Activated naive CD4-positive, alpha-beta T cell treated with anti-CD3 and anti-CD28 coated beads for 36 hours (primary cell): Measurements from ENCODE around the gene FOXF1. TPM values are rescaled to one million over a fixed set of nuclear protein-coding genes. Genes with fewer than 3 reads are reported as not detected.
A peak's percentile ranks its signal among the peaks of the same experiment; 100 is the strongest.

Experiments
- CTCF ChIA-PET: fragments of 350-600 bp; sonication (Branson Sonifier 250); formaldehyde crosslinking; loops from one replicate; lab custom pipeline; 2021; ENCODE audit warnings: antibody characterized with exemption; lab: Charles Lee
- DNase-seq: peaks from one replicate; pipeline ENCODE4 v3.0.0-alpha.2; 2020
- H3K27ac Mint-ChIP-seq: one replicate; pipeline ENCODE4 v1.8.0; 2021; ENCODE audit warnings: mild to moderate bottlenecking, mixed read lengths
- H3K27me3 Mint-ChIP-seq: one replicate; pipeline ENCODE4 v1.8.0; 2021; ENCODE audit warnings: low read depth, mixed read lengths
- H3K36me3 Mint-ChIP-seq: one replicate; pipeline ENCODE4 v1.8.0; 2021; ENCODE audit warnings: low read depth, mixed read lengths
- H3K4me1 Mint-ChIP-seq: one replicate; pipeline ENCODE4 v1.8.0; 2021; ENCODE audit warnings: low read depth, mixed read lengths
- H3K4me3 Mint-ChIP-seq: one replicate; pipeline ENCODE4 v1.8.0; 2021; ENCODE audit warnings: mild to moderate bottlenecking, moderate library complexity, mixed read lengths
- H3K9me3 Mint-ChIP-seq: one replicate; pipeline ENCODE4 v1.8.0; 2021; ENCODE audit warnings: mixed read lengths
- intact Hi-C: fragments of 100-400 bp; cut with micrococcal nuclease; formaldehyde crosslinking; loops from one replicate; pipeline ENCODE4 v1.15.1; 2023
- total RNA-seq, 2 experiments: library from RNA; stranded (reverse); gene quantifications; one replicate each; pipeline ENCODE4 v1.2.3, GENCODE V29; 2021

FOXF1 gene
- total RNA-seq, 2 experiments from 2014 or later: not detected

DNA sequence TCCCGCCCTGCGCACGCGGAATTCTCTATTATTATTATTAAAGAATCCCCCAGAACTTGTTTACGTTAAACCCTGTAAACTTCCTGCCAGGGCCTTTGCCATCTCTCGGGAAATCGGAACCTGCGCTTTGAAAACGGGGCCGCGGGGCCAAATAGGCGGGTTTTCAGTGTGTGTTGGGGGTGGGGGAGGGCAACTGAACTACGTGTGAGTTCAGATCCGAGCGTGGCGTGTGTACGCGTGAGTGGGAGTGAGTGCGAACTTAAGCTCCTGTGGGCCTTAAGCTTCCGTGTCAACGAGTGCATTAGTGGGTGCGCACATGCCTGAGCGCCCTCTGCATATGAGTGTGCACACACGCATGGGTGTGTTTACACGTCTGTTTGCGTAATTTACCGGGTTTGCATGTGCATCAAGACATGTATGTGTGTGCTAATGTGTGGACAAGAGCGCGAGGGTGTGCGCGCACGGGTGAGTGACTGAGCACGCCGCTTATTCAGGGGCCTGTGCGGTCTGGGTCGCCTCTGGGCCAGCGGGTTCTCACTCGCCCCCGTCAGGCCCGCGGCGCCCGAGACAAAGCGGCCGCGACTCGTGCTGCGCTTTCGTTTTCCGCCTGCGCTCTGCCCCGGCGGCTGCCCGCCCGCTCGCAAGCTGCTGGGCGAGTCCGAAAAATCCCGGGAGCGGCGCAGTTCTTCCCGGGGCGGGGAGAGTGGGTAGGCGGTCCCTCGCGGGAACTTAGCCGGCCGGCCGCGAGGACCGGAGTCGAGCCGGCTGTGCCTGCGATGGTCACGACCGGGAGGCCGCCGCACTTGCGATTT, 1.2 kb upstream of the FOXF1 start:
- Mint-ChIP-seq H3K27me3 (peaks cover 62% of the 10 kb centered on the region), H3K4me1 (peaks cover 32% of the 10 kb centered on the region), H3K9me3 (no peaks in the 10 kb centered on the region), H3K36me3 (no peaks in the 10 kb centered on the region), H3K4me3 (peak overlapping the region; percentile 54), H3K27ac (peak overlapping the region; percentile 46)
- no peak for DNase-seq
- CTCF ChIA-PET: interaction anchor here (0.6 kb wide), 1 partner anchor 688 kb away, joined by 4 read pairs; no protein-coding TSS in a partner anchor
- intact Hi-C loops: loop anchor here (5.0 kb wide), 1 partner anchor 58 kb away; the partner anchor contains the start of gene FOXC2

DNA sequence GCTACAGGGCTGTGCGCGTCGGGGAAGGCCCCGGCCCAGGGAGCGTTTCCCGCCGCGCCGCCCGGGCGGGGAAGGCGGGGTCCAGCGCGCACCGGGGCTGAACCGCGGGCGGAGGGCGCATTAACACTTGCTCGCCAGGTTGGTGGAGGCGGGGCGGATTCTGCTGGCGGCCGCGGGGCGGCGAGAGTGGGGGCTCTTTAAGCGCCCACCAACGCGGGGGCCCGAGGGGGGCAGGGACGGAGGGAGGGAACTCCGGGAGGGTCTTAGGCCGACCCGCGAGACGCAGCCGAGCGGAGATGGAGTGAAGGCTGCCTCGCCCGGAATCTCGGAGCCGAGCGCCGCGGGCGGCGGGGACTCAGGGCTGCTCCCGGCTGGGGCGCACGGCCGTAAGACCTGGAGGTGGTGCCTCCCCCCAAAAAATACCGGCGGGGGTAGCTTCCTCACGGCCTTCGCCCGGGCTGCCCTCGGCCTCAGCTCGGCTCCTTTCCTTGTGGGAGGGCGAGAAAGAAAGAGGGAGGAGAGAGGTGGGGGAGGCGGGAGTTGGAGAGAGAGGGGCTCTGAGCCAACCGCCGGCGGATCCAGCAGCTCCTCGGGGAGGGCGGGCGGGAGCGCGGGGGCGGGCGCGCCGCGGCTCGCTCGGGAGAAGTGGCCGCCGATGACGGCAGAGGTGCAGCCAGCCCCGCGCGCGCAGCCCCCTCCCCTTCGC, 415 bp upstream of the FOXF1 start:
- no peak overlapping the region for H3K27ac Mint-ChIP-seq
- no peaks in the 10 kb centered on the region for H3K9me3 Mint-ChIP-seq
- CTCF ChIA-PET: interaction anchor here (0.6 kb wide), 1 partner anchor 689 kb away, joined by 4 read pairs; no protein-coding TSS in a partner anchor
- H3K27me3 Mint-ChIP-seq: peaks cover 59% of the 10 kb centered on the region
- peak overlapping the region; percentile 54 for H3K4me3 Mint-ChIP-seq
- DNase-seq: peak; percentile 19
- H3K36me3 Mint-ChIP-seq: no peaks in the 10 kb centered on the region
- intact Hi-C loops: loop anchor here (2.0 to 5.0 kb wide), 2 partner anchors 13 to 57 kb away; partner anchors contain the start of gene FOXC2
- H3K4me1 Mint-ChIP-seq: peaks cover 32% of the 10 kb centered on the region

- H3K27ac Mint-ChIP-seq: no peak overlapping the region
- H3K9me3 Mint-ChIP-seq: no peaks in the 10 kb centered on the region
- CTCF ChIA-PET: no interaction called here
- peaks cover 25% of the 10 kb centered on the region for H3K4me1 Mint-ChIP-seq
- intact Hi-C loops: loop anchor here (2.0 kb wide), 1 partner anchor 15 kb away; no protein-coding TSS in a partner anchor
- H3K4me3 Mint-ChIP-seq: no peak overlapping the region
- no peaks in the 10 kb centered on the region for H3K36me3 Mint-ChIP-seq
- DNase-seq: no peak
- peaks cover 58% of the 10 kb centered on the region for H3K27me3 Mint-ChIP-seq
Measured at GRCh38 chr16:86511317-86512161, 1.2 kb downstream of the FOXF1 start.

- no peaks in the 10 kb centered on the region for H3K9me3 Mint-ChIP-seq
- H3K27me3 Mint-ChIP-seq: peaks cover 56% of the 10 kb centered on the region
- CTCF ChIA-PET: no interaction called here
- peaks cover 25% of the 10 kb centered on the region for H3K4me1 Mint-ChIP-seq
- intact Hi-C loops: no loop called here
- no peaks in the 10 kb centered on the region for H3K36me3 Mint-ChIP-seq
- no peak overlapping the region for H3K27ac Mint-ChIP-seq
- no peak overlapping the region for H3K4me3 Mint-ChIP-seq
- DNase-seq: no peak
Measured at GRCh38 chr16:86512301-86512859, 2.1 kb downstream of the FOXF1 start.

DNA sequence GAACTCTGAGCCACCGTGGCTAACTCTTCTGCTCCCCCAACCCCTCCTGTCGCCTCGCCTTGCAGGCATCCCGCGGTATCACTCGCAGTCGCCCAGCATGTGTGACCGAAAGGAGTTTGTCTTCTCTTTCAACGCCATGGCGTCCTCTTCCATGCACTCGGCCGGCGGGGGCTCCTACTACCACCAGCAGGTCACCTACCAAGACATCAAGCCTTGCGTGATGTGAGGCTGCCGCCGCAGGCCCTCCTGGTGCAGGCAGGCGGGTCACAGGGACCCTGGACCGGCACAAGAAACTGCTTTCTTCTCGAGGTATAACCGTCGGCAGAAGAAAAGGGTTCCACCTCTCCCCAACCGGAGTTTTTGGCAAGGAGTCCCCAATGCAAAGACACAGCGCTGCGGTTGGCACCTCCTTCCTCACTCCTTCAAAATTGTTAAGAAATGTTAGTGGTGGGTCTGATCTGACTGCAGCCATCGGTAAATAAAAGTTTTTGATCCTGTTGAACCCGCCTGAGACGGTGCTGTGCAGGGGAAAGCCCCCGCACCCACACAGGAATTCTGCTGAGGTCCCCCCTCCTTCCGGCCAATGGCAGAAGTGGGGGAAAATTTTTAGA, 2.6 kb downstream of the FOXF1 start:
- no peaks in the 10 kb centered on the region for H3K9me3 Mint-ChIP-seq
- no peak for DNase-seq
- H3K27me3 Mint-ChIP-seq: peaks cover 56% of the 10 kb centered on the region
- H3K4me3 Mint-ChIP-seq: no peak overlapping the region
- no peaks in the 10 kb centered on the region for H3K36me3 Mint-ChIP-seq
- H3K4me1 Mint-ChIP-seq: peaks cover 20% of the 10 kb centered on the region
- intact Hi-C loops: no loop called here
- no peak overlapping the region for H3K27ac Mint-ChIP-seq
- CTCF ChIA-PET: no interaction called here

- Mint-ChIP-seq H3K27me3 (peaks cover 62% of the 10 kb centered on the region), H3K4me3 (no peak overlapping the region), H3K4me1 (peaks cover 19% of the 10 kb centered on the region), H3K36me3 (no peaks in the 10 kb centered on the region), H3K27ac (no peak overlapping the region), H3K9me3 (no peaks in the 10 kb centered on the region)
- intact Hi-C loops: no loop called here
- CTCF ChIA-PET: no interaction called here
- no peak for DNase-seq
Measured at GRCh38 chr16:86513471-86514277, 3.3 kb downstream of the FOXF1 start.

- H3K4me3 Mint-ChIP-seq: no peak overlapping the region
- intact Hi-C loops: no loop called here
- no peaks in the 10 kb centered on the region for H3K9me3 Mint-ChIP-seq
- peaks cover 68% of the 10 kb centered on the region for H3K27me3 Mint-ChIP-seq
- H3K4me1 Mint-ChIP-seq: peaks cover 18% of the 10 kb centered on the region
- CTCF ChIA-PET: no interaction called here
- no peak for DNase-seq
- no peaks in the 10 kb centered on the region for H3K36me3 Mint-ChIP-seq
- no peak overlapping the region for H3K27ac Mint-ChIP-seq
Measured at GRCh38 chr16:86514481-86515376, 4.4 kb downstream of the FOXF1 start.

- Mint-ChIP-seq H3K36me3 (no peaks in the 10 kb centered on the region), H3K4me1 (peaks cover 18% of the 10 kb centered on the region), H3K27ac (no peak overlapping the region), H3K4me3 (no peak overlapping the region), H3K9me3 (no peaks in the 10 kb centered on the region), H3K27me3 (peaks cover 72% of the 10 kb centered on the region)
- intact Hi-C loops: no loop called here
- no peak for DNase-seq
- CTCF ChIA-PET: no interaction called here
Measured at GRCh38 chr16:86515413-86515776, 5.1 kb downstream of the FOXF1 start.

DNA sequence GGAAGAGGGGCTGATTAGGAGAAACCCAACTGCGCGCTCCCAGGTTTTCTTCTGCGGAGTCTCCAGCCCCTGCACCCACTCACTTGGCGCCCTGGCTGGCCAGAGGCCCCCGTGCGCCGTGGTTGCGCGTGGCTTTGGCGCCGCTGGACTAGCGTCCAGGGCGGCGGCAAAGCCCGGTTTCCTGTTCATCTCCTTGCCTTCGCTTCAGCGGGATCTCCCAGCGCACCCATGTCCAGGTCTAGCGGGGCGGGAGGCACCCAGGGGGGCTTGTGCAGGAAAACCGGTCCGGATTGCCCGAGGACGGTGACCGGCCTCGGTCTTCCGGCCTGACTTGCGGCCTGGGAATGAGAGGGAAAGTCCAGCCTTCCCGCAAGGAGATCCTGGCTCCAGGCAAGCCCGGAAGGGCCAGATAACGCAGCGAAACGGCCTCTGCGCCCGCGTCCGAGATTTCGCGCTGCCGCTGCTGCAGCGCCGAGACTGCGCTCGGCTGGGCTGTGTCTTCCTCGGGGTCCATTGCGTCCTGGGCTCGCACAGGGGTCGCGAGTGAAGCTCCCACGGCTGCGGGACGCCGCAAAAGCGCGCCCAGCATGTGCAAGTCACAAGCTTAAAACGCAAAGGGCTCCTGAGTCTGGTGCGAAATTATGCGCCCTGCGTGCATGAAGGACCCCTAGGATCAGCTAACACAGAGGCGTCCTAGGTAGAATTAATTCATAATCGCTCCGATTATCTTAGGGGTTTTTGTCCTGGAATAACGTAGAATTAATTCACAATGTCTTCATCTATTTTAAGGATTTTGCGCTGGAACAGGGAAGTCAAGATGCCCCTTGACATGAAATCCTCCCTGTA, 5.7 kb downstream of the FOXF1 start:
- no peaks in the 10 kb centered on the region for H3K9me3 Mint-ChIP-seq
- CTCF ChIA-PET: interaction anchor here (0.9 to 2.1 kb wide), 2 partner anchors 196 to 695 kb away, joined by 3 to 8 read pairs; no protein-coding TSS in a partner anchor
- intact Hi-C loops: no loop called here

GRCh38 chr16:86516623-86517003, 6.3 kb downstream of the FOXF1 start:
- Mint-ChIP-seq H3K4me3 (no peak overlapping the region), H3K4me1 (peaks cover 14% of the 10 kb centered on the region), H3K36me3 (no peaks in the 10 kb centered on the region), H3K9me3 (no peaks in the 10 kb centered on the region), H3K27me3 (peaks cover 70% of the 10 kb centered on the region), H3K27ac (no peak overlapping the region)
- no peak for DNase-seq
- intact Hi-C loops: no loop called here
- CTCF ChIA-PET: interaction anchor here (0.9 to 2.2 kb wide), 3 partner anchors 196 to 695 kb away, joined by 3 to 8 read pairs (median 7); no protein-coding TSS in a partner anchor

More for the DNA sequence above, 5.7 kb downstream of the FOXF1 start:
- no peaks in the 10 kb centered on the region for H3K36me3 Mint-ChIP-seq
- H3K4me3 Mint-ChIP-seq: no peak overlapping the region
- no peak for DNase-seq
- no peak overlapping the region for H3K27ac Mint-ChIP-seq
- peaks cover 16% of the 10 kb centered on the region for H3K4me1 Mint-ChIP-seq
- H3K27me3 Mint-ChIP-seq: peaks cover 71% of the 10 kb centered on the region
